HEK293 (cell line): ENCODE results near the gene CFAP157.

ENCODE experiments used
- SCRT1 ChIP-seq: fragments of 450-650 bp; formaldehyde crosslinking; IDR thresholded peaks from 2 replicates; pipeline ENCODE4 v1.5.1; 2016; ENCODE audit warnings: missing biosample characterization, missing genetic modification characterization, borderline replicate concordance
- ZNF140 ChIP-seq: fragments of 450-650 bp; formaldehyde crosslinking; IDR thresholded peaks from 2 replicates; pipeline ENCODE4 v1.5.1; 2016; ENCODE audit warnings: missing biosample characterization, missing genetic modification characterization
- ZNF416 ChIP-seq: fragments of 450-650 bp; formaldehyde crosslinking; IDR thresholded peaks from 2 replicates; pipeline ENCODE4 v1.5.1; 2016; ENCODE audit warnings: missing biosample characterization, missing genetic modification characterization
- ZNF426 ChIP-seq: fragments of 450-650 bp; formaldehyde crosslinking; IDR thresholded peaks from 2 replicates; pipeline ENCODE4 v1.5.1; 2017; ENCODE audit warnings: missing biosample characterization, missing genetic modification characterization, mild to moderate bottlenecking, inconsistent platforms, moderate library complexity
- ZNF514 ChIP-seq: fragments of 450-650 bp; formaldehyde crosslinking; IDR thresholded peaks from 2 replicates; pipeline ENCODE4 v1.5.1; 2016; ENCODE audit warnings: missing biosample characterization, missing genetic modification characterization
- ZNF677 ChIP-seq: fragments of 450-650 bp; IDR thresholded peaks from 2 replicates; pipeline ENCODE4 v1.5.0; 2018; ENCODE audit warnings: missing biosample characterization, mild to moderate bottlenecking, missing genetic modification characterization, moderate library complexity
- TF ChIP-seq, protein P1 (sequence below): fragments of 450-650 bp; formaldehyde crosslinking; IDR thresholded peaks from 2 replicates; pipeline ENCODE4 v1.5.1; 2016; ENCODE audit warnings: missing biosample characterization, missing genetic modification characterization, borderline replicate concordance
- TF ChIP-seq, protein P2 (sequence below): fragments of 450-650 bp; formaldehyde crosslinking; IDR thresholded peaks from 2 replicates; pipeline ENCODE4 v1.5.1; 2016; ENCODE audit warnings: missing biosample characterization, missing genetic modification characterization
- TF ChIP-seq, protein P3 (sequence below): fragments of 450-650 bp; formaldehyde crosslinking; IDR thresholded peaks from 2 replicates; pipeline ENCODE4 v1.5.1; 2016; ENCODE audit warnings: missing biosample characterization, missing genetic modification characterization
- TF ChIP-seq, protein P4 (sequence below): sonication (generic); formaldehyde crosslinking; IDR thresholded peaks from 2 replicates; pipeline ENCODE4 v1.8.1; 2022; ENCODE audit warnings: mild to moderate bottlenecking, moderate library complexity, missing genetic modification reagents
- TF ChIP-seq, protein P5 (sequence below): fragments of 450-650 bp; formaldehyde crosslinking; IDR thresholded peaks from 2 replicates; pipeline ENCODE4 v1.5.1; 2016; ENCODE audit warnings: missing biosample characterization, missing genetic modification characterization, low read depth

GRCh38 chr9:127753148-127753547 is 46.4 kb downstream of the CFAP157 start:
- no peak for TF ChIP-seq ZNF416 (tag by site-specific recombination)
- TF ChIP-seq, protein P1, sequence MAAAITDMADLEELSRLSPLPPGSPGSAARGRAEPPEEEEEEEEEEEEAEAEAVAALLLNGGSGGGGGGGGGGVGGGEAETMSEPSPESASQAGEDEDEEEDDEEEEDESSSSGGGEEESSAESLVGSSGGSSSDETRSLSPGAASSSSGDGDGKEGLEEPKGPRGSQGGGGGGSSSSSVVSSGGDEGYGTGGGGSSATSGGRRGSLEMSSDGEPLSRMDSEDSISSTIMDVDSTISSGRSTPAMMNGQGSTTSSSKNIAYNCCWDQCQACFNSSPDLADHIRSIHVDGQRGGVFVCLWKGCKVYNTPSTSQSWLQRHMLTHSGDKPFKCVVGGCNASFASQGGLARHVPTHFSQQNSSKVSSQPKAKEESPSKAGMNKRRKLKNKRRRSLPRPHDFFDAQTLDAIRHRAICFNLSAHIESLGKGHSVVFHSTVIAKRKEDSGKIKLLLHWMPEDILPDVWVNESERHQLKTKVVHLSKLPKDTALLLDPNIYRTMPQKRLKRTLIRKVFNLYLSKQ (tag by site-specific recombination): no peak
- TF ChIP-seq, protein P2, sequence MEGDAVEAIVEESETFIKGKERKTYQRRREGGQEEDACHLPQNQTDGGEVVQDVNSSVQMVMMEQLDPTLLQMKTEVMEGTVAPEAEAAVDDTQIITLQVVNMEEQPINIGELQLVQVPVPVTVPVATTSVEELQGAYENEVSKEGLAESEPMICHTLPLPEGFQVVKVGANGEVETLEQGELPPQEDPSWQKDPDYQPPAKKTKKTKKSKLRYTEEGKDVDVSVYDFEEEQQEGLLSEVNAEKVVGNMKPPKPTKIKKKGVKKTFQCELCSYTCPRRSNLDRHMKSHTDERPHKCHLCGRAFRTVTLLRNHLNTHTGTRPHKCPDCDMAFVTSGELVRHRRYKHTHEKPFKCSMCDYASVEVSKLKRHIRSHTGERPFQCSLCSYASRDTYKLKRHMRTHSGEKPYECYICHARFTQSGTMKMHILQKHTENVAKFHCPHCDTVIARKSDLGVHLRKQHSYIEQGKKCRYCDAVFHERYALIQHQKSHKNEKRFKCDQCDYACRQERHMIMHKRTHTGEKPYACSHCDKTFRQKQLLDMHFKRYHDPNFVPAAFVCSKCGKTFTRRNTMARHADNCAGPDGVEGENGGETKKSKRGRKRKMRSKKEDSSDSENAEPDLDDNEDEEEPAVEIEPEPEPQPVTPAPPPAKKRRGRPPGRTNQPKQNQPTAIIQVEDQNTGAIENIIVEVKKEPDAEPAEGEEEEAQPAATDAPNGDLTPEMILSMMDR: no peak
- TF ChIP-seq ZNF426 (tag by site-specific recombination): no peak
- TF ChIP-seq, protein P3, sequence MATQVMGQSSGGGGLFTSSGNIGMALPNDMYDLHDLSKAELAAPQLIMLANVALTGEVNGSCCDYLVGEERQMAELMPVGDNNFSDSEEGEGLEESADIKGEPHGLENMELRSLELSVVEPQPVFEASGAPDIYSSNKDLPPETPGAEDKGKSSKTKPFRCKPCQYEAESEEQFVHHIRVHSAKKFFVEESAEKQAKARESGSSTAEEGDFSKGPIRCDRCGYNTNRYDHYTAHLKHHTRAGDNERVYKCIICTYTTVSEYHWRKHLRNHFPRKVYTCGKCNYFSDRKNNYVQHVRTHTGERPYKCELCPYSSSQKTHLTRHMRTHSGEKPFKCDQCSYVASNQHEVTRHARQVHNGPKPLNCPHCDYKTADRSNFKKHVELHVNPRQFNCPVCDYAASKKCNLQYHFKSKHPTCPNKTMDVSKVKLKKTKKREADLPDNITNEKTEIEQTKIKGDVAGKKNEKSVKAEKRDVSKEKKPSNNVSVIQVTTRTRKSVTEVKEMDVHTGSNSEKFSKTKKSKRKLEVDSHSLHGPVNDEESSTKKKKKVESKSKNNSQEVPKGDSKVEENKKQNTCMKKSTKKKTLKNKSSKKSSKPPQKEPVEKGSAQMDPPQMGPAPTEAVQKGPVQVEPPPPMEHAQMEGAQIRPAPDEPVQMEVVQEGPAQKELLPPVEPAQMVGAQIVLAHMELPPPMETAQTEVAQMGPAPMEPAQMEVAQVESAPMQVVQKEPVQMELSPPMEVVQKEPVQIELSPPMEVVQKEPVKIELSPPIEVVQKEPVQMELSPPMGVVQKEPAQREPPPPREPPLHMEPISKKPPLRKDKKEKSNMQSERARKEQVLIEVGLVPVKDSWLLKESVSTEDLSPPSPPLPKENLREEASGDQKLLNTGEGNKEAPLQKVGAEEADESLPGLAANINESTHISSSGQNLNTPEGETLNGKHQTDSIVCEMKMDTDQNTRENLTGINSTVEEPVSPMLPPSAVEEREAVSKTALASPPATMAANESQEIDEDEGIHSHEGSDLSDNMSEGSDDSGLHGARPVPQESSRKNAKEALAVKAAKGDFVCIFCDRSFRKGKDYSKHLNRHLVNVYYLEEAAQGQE (tag by site-specific recombination): no peak
- no peak for TF ChIP-seq ZNF677
- no peak for TF ChIP-seq ZNF140 (tag by site-specific recombination)
- no peak for TF ChIP-seq ZNF514 (tag by site-specific recombination)
- TF ChIP-seq, protein P4, sequence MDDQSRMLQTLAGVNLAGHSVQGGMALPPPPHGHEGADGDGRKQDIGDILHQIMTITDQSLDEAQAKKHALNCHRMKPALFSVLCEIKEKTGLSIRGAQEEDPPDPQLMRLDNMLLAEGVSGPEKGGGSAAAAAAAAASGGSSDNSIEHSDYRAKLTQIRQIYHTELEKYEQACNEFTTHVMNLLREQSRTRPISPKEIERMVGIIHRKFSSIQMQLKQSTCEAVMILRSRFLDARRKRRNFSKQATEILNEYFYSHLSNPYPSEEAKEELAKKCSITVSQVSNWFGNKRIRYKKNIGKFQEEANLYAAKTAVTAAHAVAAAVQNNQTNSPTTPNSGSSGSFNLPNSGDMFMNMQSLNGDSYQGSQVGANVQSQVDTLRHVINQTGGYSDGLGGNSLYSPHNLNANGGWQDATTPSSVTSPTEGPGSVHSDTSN: no peak
- TF ChIP-seq, protein P5, sequence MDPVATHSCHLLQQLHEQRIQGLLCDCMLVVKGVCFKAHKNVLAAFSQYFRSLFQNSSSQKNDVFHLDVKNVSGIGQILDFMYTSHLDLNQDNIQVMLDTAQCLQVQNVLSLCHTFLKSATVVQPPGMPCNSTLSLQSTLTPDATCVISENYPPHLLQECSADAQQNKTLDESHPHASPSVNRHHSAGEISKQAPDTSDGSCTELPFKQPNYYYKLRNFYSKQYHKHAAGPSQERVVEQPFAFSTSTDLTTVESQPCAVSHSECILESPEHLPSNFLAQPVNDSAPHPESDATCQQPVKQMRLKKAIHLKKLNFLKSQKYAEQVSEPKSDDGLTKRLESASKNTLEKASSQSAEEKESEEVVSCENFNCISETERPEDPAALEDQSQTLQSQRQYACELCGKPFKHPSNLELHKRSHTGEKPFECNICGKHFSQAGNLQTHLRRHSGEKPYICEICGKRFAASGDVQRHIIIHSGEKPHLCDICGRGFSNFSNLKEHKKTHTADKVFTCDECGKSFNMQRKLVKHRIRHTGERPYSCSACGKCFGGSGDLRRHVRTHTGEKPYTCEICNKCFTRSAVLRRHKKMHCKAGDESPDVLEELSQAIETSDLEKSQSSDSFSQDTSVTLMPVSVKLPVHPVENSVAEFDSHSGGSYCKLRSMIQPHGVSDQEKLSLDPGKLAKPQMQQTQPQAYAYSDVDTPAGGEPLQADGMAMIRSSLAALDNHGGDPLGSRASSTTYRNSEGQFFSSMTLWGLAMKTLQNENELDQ: no peak
- no peak for TF ChIP-seq SCRT1 (tag by site-specific recombination)
